ENCODE measurements around the gene PHACTR2.
"Not testable (repeated sequence)": the region's sequence is repeated elsewhere in the genome, so short reads cannot be mapped to it uniquely, and the experiment has no call there.

Gene PHACTR2

DNA sequence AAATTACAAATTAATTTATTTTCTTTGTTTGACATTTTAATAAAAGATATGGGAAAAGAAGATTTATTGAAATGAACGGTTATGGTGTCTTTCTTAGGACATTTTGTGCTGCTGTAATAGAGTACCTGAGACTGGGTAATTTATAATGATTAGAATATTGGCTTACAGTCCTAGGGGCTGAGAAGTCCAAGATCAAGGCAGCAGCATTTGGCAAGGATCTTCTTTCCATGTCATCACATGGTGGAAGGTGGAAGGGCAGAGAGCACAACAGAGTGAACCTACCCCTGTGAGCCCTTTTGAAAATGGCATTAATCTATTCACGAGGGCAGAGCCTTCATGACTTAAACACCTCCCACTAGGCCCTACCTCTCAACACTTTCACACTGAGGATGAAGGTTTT is 89.7 kb downstream of the PHACTR2 start:
- DNase-seq (ENCODE audit: low read depth), result no peak

DNA sequence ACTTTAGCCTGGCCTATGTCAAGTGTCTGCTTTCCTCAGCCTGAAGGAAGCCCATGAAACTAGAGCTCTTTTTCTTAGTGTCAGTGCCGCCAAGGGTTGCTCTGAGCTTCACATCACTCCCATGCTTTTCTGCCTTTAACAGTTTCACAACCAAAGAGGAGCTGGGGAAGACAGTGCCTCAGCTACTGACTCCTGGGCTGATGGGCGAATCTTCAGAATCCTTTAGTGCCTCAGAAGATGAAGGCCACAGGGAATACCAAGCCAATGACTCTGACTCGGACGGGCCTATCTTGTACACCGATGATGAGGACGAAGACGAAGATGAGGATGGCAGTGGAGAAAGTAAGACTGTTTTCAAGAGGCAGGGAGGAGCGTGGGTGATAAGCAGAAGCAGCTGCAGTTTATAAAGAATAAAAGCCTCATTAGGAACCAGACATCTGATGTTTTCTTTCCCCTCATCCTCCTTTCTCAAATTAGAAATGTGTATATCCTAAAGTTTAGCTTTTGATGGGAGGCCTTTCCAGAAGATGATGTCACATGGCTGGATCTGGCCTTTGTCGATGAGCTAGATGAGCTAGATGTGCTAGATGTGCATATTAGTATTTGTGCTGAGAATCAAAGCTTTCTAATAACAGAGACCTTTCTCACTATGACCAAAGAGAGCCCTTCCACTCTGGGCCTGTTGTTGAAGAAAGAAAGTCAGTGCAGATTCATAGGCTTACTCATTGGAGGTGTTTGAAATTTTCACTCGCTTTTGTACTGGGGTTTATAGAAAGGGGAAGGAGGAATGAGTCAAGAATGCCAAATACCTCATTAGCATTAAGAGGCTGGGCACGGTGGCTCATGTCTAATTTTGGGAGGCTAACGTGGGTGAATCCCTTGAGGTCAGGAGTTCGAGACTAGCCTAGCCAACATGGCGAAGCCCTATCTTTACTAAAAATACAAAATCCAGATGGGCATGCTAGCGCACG is 94.6 kb downstream of the PHACTR2 start:
- peak; percentile 40 for DNase-seq (ENCODE audit: low read depth)

DNA sequence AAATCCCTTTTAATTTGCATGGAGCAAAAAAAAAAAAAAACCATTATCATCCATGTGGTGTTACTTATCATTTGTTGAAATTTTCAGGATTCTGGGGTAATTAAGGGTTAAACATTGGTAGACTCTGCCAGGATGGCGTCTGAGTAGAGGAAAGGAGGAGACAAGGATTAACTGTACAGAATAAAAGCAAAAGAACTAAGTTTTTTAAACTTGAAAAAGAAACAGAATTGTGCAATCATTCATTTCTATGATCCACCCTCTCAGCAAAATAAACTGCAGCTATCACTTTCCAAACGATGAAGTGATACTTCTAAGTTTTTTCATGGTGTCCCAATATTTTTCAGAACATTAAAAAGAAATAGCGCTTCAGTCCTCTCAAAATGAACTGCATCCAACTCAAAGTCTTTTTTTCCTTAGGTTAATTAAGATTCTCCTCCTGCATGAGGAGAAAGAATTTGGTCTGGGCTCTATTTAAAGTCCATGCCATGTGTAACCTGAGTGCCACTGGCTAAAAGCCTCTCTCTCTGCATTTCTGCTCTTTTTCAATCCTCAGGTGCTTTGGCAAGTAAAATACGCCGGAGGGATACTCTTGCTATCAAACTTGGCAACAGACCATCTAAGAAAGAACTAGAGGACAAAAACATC is 95.9 kb downstream of the PHACTR2 start:
- DNase-seq (ENCODE audit: low read depth), result peak; percentile 73

DNA sequence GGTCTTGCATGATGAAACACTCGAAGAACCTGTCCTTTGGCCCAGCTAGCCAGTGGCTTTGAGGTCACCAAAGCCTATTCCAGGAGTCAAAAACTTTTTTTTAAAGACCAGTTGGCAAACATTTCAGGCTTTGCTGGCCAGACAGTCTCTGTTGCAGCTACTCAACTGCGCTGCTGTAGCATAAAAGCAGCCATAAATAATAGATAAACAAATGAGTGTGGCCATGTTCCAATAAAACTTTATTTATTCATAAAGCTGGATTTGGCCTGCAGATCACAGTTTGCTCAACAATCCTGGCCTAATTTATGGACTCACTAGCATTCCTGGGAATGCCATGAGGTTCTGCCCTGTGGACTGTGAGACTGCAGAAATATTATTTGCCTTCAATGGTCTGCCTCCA is 96.6 kb downstream of the PHACTR2 start:
- no peak for DNase-seq (ENCODE audit: low read depth)

DNA sequence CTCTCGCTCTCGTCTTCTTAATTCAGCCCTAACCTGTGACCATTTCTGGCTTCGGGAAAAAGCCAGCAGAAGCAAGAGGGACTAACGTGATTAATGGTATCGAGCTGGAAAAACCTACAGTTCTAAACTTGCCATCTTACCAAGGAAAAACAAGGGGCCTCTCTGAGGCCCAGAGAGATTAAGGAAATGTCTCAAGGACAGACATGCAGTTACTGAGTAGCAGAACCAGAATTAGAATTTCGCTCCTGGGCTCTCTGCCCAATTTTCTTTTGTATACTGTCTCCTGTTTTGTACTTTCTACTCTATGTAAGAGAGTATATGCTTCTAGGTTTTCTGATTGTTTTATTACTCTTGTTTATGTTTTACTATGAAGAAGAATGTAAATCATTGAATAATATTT is 97.6 kb downstream of the PHACTR2 start:
- peak; percentile 31 for DNase-seq (ENCODE audit: low read depth)

DNA sequence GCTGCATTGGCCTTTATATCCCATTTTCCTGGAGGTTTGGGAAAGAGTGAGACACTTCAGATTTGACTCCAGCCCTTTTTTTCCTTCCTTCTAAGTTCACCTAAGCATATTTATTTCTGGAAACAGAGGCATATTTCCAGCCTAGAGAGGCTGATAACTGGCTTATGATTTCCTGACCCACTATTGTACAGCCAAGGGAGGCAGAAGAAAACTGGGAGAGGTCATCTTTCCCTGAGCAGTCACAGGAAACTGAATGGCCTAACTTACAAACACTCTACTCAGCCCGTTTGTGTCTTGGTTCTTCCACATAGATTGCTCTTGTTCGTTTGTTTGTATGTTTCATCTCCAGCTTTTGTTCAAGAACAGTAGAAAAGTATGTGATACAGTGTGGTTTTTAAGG is 101.2 kb downstream of the PHACTR2 start:
- no peak for DNase-seq (ENCODE audit: low read depth)

DNA sequence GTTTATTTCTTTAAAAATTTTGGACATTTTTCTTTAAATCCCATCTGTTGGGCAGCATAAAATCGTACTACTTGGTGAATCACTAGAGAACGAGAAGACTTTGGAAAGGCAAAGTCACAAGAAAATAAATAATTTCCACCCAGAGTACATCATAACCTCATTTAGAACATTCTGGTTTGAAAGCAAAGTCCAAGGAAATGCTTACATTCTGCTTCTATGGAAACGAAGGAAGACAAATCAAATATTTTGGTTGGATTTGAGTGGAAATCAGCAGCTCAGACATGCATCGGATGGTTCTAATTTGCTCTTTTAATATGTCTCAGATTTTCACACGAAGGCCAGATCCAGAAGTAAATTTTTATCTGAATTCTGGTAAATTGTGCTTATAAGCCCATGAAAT is 104.7 kb downstream of the PHACTR2 start:
- no peak for DNase-seq (ENCODE audit: low read depth)

DNA sequence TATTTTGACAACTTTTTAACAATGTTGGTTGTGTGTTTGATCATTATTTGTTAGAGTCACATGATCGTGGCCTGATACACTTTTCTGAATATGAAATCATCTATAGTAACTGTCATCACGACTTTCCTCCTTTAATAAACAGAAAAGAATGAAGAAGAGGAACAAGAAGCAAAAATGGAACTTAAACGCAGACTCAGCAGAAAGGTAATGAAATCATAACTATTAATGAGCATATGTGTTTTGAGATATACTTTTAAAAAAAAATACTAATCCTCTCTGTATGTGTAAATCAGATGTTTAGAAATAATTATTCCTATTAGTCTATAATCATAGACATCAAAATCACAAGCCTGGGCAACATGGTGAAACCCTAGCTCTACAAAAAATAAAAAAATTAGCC is 105.3 kb downstream of the PHACTR2 start:
- no peak for DNase-seq (ENCODE audit: low read depth)

DNA sequence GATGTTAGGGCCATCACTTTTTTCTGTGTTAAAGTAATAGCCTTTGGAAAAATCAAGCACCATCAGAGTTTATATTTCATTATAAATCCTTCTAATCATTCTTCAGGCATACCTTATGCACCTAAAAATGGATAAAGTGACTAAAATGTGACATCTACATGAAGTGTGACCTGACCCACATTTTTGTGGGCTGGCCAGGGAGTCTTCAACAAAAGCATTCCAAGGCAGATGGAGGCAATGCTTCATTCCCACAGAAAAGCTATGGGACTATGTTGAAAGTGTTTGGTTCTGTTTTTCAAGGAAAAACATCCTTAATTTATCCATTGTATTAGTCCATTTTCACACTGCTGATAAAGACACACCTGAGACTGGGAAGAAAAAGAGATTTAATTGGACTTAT is 106.6 kb downstream of the PHACTR2 start:
- DNase-seq (ENCODE audit: low read depth), result no peak

DNA sequence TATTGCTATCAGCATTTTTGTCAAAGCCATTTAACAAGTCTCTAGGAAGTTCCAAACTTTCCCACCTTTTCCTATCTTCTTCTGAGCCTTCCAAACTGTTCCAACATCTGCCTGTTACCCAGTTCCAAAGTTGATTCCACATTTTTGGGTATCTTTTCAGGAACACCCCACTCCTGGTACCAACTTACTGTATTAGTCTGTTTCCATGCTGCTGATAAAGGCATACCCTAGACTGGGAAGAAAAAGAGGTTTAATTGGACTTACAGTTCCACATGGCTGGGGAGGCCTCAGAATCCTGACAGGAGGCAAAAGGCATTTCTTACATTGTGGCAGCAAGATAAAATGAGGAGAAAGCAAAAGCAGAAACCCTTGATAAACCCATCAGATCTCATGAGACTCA is 108.6 kb downstream of the PHACTR2 start:
- not testable (repeated sequence) for DNase-seq (ENCODE audit: low read depth)

DNA sequence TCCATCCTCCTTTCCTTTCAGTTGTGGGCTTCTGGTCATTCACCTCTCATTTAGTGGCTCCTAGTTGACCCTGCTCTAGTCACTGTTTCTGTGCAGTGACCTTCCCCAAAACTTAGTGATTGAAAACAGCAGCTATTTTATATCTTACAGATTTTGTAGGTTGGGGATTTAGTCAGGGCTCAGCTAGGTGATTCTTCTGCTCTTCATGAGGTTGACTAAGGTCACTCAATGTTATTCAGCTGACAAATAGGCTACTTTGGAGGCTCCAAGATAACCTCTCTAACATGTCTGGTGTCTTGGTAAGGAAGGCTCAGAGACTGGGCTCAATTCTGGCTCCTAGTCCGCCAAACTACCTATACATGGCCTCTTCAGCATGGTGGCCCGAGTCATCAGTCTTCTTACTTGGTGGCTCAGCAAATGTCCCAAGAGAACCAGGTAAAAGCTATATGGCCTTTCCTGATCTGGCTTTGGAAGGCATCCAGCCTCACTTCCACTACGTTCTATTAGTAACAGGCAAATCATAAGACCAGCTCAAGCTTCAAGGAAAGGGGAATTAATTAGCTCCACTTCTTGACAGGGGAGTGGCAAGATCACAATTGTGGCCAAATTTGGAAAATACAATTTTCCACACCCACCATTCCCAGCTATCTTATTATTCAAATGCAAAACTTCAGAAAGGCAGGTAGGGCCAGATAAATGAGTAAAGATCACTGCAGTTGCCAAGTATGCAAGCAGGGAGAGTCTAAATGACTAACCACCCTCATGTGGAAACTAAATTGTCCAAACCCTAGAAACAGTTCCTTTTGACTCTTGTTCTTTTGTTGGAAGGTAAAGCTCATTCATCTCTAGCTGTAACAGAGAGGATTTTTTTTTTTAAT is 114.9 kb downstream of the PHACTR2 start:
- DNase-seq (ENCODE audit: low read depth), result no peak

DNA sequence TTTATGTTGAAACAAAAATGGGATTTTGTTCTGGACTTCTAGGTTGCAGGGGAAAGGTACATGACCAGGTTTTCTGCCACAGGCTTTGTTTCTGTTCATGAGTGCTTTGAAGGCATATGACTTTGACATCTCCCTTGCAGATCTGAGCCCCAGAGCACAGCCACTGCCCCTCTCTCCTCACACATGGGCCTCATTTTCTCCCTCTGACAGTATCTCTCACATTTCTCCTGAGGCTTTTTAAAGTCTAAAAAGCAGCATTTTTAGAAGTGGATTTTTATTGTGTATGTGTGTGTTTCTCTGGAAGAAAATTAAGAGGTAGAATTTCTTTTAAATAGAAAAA is 115.5 kb downstream of the PHACTR2 start:
- DNase-seq (ENCODE audit: low read depth), result no peak

DNA sequence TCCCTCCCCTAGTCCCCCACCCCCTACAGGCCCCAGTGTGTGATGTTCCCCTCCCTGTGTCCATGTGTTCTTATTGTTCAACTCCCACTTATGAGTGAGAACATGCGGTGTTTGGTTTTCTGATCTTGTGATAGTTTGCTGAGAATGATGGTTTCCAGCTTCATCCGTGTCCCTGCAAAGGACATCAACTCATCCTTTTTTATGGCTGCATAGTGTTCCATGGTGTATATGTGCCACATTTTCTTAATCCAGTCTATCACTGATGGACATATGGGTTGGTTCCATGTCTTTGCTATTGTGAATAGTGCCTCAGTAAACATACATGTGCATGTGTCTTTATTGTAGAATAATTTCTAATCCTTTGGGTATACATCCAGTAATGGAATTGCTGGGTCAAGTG is 118.8 kb downstream of the PHACTR2 start:
- not testable (repeated sequence) for DNase-seq (ENCODE audit: low read depth)

DNA sequence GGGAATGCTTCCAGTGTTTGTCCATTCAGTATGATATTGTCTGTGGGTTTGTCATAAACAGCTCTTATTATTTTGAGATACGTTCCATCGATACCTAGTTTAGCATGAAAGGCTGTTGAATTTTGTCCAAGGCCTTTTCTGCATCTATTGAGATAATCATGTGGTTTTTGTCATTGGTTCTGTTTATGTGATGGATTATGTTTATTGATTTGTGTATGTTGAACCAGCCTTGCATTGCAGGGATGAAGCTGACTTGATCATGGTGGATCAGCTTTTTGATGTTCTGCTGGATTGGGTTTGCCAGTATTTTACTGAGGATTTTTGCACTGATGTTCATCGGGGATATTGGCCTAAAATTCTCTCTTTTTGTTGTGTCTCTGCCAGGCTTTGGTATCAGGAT is 120.7 kb downstream of the PHACTR2 start:
- not testable (repeated sequence) for DNase-seq (ENCODE audit: low read depth)

DNA sequence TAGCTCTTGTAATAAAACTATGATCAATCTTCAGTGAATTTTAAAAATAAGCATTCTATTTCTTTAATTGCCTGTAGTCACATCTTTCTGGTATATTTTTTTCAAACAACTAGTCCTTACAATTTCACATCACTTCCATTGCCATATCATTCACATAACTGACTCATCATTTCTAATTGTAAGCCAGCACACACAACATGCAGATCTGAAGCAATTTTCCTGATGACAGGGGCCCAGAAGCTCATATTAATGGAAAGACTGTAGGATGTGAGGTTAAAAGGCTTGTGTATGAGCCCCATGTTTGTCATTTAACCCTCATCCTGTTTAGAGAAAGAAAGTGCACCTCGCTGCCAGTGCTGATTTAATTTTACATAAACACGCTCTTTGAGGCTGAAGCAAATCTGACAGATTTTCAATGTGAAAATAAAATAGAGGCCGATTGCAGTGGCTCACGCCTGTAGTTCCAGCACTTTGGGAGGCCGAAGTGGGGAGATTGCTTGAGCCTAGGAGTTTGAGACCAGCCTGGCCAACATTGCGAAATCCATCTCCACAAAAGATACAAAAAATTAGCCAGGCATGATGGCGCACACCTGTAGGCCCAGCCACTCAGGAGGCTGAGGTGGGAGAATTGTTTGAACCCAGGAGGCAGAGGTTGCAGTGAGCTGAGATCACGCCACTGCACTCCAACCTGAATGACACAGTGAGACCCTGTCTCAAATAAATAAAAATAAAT is 125.2 kb downstream of the PHACTR2 start:
- peak; percentile 86 for DNase-seq (ENCODE audit: low read depth)

DNA sequence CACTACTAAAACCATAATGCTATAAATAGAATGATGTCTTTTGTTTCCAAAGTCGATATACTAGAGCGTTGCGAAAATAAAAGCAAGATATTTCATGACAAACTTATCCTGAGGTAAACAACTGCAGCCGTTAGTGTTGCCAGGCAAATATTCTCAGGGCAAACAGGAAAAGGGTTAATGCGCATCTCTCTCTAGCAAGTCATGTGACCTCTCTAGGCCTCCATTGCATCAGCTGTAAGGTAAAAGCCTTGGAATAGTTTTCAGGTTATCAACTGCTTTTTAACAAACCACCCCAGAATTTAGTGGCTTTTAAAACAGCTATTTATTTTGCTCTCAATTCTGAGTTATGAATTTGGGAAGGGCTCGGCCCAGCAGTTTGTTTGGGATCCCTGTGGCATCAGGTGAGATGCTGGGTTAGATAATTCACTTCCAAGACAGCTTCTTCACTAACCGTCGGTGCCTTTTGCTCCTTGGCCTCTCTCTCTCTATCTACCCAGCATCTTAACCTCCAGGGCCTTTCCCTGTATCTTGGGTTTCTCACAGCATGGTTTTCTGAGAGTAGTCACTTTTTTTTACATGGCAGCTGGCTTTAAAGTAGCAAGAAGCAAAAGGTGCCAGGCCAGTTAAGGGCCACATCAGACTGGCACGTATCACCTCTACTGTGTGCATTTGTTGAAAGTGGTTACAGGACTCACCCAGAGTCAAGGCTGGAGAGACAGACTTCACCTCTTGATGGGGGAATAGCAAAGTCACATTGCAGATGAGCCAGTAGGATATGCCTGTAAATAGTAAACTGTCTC is 126.2 kb downstream of the PHACTR2 start:
- peak; percentile 15 for DNase-seq (ENCODE audit: low read depth)

DNA sequence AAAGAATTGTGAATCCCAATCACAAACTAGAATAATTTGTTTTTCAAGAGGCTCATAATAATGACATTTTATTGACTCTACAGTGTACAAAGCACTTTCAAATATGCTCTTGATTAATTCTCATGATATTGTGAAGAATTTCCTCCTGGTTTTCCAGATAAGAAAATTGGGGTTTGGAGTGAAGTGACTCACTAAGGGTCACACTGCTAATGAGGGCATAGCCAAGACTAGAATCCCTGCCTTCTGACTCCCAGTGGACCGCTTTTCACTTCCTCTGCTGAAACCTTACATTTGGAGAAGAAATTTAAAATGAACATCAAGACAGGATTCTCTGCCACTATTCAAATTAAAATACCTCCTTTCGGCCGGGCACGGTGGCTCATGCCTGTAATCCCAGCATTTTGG is 127.1 kb downstream of the PHACTR2 start:
- DNase-seq (ENCODE audit: low read depth), result peak; percentile 43

DNA sequence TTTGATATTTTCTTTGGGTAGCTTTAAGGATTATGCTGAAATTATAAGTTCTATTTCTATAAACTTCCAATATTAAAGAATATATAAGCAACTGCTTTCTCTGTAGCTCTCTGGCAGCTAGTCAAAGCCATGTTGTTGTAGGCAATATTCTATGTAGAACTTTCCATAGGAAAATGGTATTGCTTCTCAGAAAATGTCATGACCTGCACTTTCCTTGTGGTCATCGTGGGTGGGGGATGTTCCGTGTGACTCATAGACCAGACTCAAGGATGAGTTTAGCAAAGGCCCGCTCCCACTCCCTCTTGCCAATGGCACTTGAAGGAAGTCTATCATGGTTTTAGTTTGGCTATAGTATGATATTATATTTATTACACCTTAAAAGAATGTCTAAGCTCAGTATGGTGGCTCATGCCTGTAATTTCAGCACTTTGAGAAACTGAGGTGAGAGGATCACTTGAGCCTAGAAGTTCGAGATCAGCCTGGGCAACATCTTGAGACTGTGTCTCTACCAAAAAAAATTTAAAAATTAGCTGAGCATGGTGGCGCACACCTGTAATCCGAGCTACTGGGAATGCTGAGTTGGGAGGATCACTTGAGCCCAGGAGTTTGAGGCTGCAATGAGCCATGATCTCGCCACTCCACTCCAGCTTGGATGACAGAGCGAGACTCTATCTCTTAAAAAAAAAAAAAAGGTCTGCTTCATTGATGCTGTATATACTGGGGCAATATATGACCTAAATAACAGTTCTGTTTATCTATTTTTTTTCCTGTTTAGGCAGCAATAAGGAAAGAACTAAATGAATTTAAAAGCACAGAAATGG is 128.7 kb downstream of the PHACTR2 start:
- DNase-seq (ENCODE audit: low read depth), result peak; percentile 96

DNA sequence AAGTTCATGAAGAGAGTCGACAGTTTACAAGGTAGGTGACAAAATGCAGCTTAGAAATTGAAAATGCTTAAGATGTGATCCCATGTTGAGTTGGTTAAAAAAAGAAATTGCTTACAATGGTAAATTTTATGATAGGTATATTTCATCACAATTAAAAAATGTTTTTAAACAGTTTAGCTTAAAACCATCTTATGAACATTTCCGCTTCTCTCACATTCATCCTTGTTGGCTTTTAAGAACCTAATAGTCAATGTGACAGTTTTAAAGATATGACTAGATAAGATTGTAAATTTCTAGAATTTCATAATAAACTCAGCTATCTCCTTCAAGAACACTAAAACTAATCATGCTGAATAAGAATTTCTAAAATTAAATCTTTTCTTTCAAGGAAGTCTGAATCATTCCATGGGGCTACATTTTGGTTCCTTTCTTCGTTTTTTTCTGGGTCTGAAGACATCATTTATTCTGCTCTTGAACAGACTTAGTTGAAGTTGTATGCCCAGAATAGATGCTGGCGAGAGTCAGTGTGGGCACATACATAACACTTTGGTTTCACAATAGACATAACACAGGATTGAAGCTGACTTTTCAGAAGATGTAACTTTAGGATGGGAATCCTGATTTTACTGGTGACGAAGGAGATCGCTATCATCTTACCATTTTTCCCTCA is 129.5 kb downstream of the PHACTR2 start:
- peak; percentile 8 for DNase-seq (ENCODE audit: low read depth)

DNA sequence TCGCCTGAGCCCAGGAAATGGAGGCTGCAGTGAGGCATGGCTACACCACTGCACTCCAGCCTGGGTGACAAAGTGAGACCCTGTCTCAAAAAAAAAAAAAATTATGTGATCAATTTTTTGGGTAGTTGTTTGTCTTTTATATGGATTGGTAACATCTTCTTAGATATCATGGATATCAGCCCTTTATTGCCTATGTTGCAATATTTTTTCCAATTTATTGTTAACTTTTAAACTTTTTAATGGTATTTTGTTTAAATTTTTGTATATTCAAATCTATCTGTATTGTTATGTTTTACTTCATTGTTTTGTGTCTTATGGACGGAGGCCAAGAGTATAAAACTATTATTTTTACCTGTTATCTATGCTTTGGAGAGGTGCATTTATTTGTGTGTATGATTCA is 133.0 kb downstream of the PHACTR2 start:
- DNase-seq (ENCODE audit: low read depth), result no peak

Measured in iris pigment epithelial cell (primary cell).